CD14-positive monocyte (primary cell): ENCODE data around the gene RASA4B. TPM values are rescaled to one million over a fixed set of nuclear protein-coding genes. Genes with fewer than 3 reads are reported as not detected.
A peak's percentile ranks its signal among the peaks of the same experiment; 100 is the strongest.

Source experiments
- DNase-seq, 3 donors: peaks; one replicate each; pipeline ENCODE4 v3.0.0-alpha.2; 2011 to 2022
- H2AFZ ChIP-seq: 2 replicates; pipeline ENCODE4 v1.6.0; 2012; ENCODE audit warnings: mild to moderate bottlenecking, low read depth, low read length, inconsistent platforms; ENCODE audit not compliant: insufficient read depth, poor library complexity, severe bottlenecking
- H3K27ac ChIP-seq, 2 donors: 1 replicate in 1 of 2; 2 replicates in 1 of 2; pipeline ENCODE4 v1.5.1; 2012 to 2013; ENCODE audit warnings: low read length in 2 of 2, control low read depth in 1 of 2, inconsistent platforms in 1 of 2, low read depth in 1 of 2, mild to moderate bottlenecking in 1 of 2
- H3K27me3 ChIP-seq, 2 donors: one replicate each; pipeline versions ENCODE4 v1.6.0 to v1.6.1; 2011 to 2013; ENCODE audit warnings: low read length in 2 of 2; ENCODE audit not compliant: control insufficient read depth in 2 of 2, insufficient read depth in 2 of 2
- H3K36me3 ChIP-seq, 2 donors: replicated peaks in 1 of 2; 1 replicate in 1 of 2; 2 replicates in 1 of 2; pipeline versions ENCODE4 v1.5.1 to v1.6.1; 2012 to 2013; ENCODE audit warnings: low read length in 2 of 2, control low read depth in 1 of 2, inconsistent platforms in 1 of 2, mild to moderate bottlenecking in 1 of 2; ENCODE audit not compliant: insufficient read depth in 2 of 2, control insufficient read depth in 1 of 2
- H3K4me1 ChIP-seq, 2 donors: 1 replicate in 1 of 2; 2 replicates in 1 of 2; pipeline versions ENCODE4 v1.5.1 to v1.6.1; 2012 to 2013; ENCODE audit warnings: low read length in 2 of 2, control low read depth in 1 of 2, inconsistent platforms in 1 of 2, mild to moderate bottlenecking in 1 of 2, moderate library complexity in 1 of 2; ENCODE audit not compliant: insufficient read depth in 2 of 2, control insufficient read depth in 1 of 2
- H3K4me2 ChIP-seq: replicated peaks from 2 replicates; pipeline ENCODE3; 2012; ENCODE audit warnings: low read length, moderate library complexity, mild to moderate bottlenecking; ENCODE audit not compliant: poor library complexity, severe bottlenecking; ENCODE audit errors: extremely low read depth
- H3K4me3 ChIP-seq, 3 experiments: fragments of 200-600 bp in 1 of 3; sonication (generic) in 1 of 3; replicated peaks in 1 of 3; 1 replicate in 2 of 3; 2 replicates in 1 of 3; pipeline ENCODE4 v1.5.1; 2011 to 2013; ENCODE audit warnings: low read length in 3 of 3, mild to moderate bottlenecking in 3 of 3, control low read depth in 2 of 3, low read depth in 2 of 3, inconsistent platforms in 1 of 3, moderate library complexity in 1 of 3
- H3K79me2 ChIP-seq: 2 replicates; pipeline ENCODE4 v1.6.0; 2012; ENCODE audit warnings: mild to moderate bottlenecking, control low read depth, inconsistent platforms, low read length, moderate library complexity; ENCODE audit not compliant: insufficient read depth
- H3K9ac ChIP-seq: 2 replicates; pipeline ENCODE4 v1.6.0; 2017; ENCODE audit warnings: low read length, mild to moderate bottlenecking; ENCODE audit not compliant: insufficient read depth, poor library complexity, severe bottlenecking
- H3K9me3 ChIP-seq, 2 donors: replicated peaks in 1 of 2; 1 replicate in 1 of 2; 2 replicates in 1 of 2; pipeline versions ENCODE4 v1.5.1 to v1.6.1; 2012 to 2013; ENCODE audit warnings: low read length in 2 of 2, control low read depth in 1 of 2; ENCODE audit not compliant: control insufficient read depth in 1 of 2, insufficient read depth in 1 of 2
- H4K20me1 ChIP-seq: 2 replicates; pipeline ENCODE4 v1.6.0; 2012; ENCODE audit warnings: mild to moderate bottlenecking, low read length, control low read depth, moderate library complexity; ENCODE audit not compliant: insufficient read depth
- H3K27ac Mint-ChIP-seq, 7 donors: one replicate each; pipeline ENCODE4 v1.8.0; 2020; ENCODE audit warnings: mild to moderate bottlenecking in 7 of 7, mixed read lengths in 7 of 7, moderate library complexity in 6 of 7, inconsistent platforms in 2 of 7
- H3K27me3 Mint-ChIP-seq, 3 donors: one replicate each; pipeline ENCODE4 v1.8.0; 2021 to 2022; ENCODE audit warnings: low read depth in 3 of 3, mild to moderate bottlenecking in 3 of 3, mixed read lengths in 3 of 3, moderate library complexity in 3 of 3, inconsistent platforms in 1 of 3
- H3K36me3 Mint-ChIP-seq, 2 donors: one replicate each; pipeline ENCODE4 v1.8.0; 2020; ENCODE audit warnings: mixed read lengths in 2 of 2, inconsistent platforms in 1 of 2, mild to moderate bottlenecking in 1 of 2
- H3K4me1 Mint-ChIP-seq: one replicate; pipeline ENCODE4 v1.8.0; 2020; ENCODE audit warnings: mild to moderate bottlenecking, mixed read lengths
- H3K4me3 Mint-ChIP-seq, 2 donors: one replicate each; pipeline ENCODE4 v1.8.0; 2020; ENCODE audit warnings: mild to moderate bottlenecking in 2 of 2, mixed read lengths in 2 of 2, moderate library complexity in 1 of 2
- H3K9me3 Mint-ChIP-seq, 7 donors: one replicate each; pipeline ENCODE4 v1.8.0; 2020 to 2022; ENCODE audit warnings: mixed read lengths in 7 of 7, mild to moderate bottlenecking in 6 of 7, moderate library complexity in 6 of 7, inconsistent platforms in 2 of 7
- WGBS: methylation state at CpG from one replicate; pipeline ENCODE4 v1.1.5; 2013; ENCODE audit warnings: missing lambda C conversion rate; ENCODE audit not compliant: insufficient coverage; 5-methylcytosine and 5-hydroxymethylcytosine counted together
- intact Hi-C, 2 donors: fragments of 100-400 bp; cut with micrococcal nuclease; formaldehyde crosslinking; loops; one replicate each; pipeline versions ENCODE4 v1.15.0 to v1.15.1; 2023
- polyA plus RNA-seq, 3 donors: library from polyadenylated mRNA; depleted of rRNA in 1 of 3; unstranded in 2 of 3; stranded (reverse) in 1 of 3; fragments of 300-500 nt in 2 of 3; fragments of >200 nt in 1 of 3; fragmentation: Illumina TruSeq in 2 of 3; gene quantifications; 1 replicate in 2 of 3; 2 replicates in 1 of 3; pipeline ENCODE4 v1.2.3, GENCODE V29; 2012 to 2021
- TF ChIP-seq, protein P1 (sequence below): fragments of 200-600 bp; IDR thresholded peaks from one replicate; pipeline ENCODE4 v1.8.0; 2022; ENCODE audit warnings: antibody characterized with exemption, mild to moderate bottlenecking

The RASA4B gene
- polyA plus RNA-seq, 3 donors, result 6.3 to 24.1 (median 20.1) TPM

DNA sequence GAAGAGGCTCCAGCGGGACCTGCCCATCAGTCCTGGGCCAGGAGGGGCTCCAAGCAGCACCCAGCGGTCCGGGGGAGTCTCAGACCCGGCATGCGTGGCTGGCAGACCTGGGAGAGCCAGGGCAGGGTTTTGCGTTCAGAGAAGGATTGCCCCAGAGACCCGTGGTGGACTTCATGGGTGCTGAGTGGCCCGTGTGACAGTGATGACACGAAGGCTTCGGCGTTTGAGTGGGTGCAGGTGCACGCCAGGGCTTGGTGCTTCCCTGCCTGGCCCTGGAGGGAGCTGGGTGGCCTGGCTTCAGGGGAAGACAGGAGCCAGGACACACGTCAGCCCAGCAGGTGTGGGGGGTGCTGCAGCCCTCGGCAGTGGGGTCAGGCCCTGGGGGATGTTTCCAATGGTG is 70.3 kb downstream of the RASA4B start:
- intact Hi-C loops, result loop anchor here in 1 of 2 donors (5.0 kb wide), 1 partner anchor 35 kb away; no protein-coding TSS in a partner anchor
- no peak overlapping the region for H3K9ac ChIP-seq

DNA sequence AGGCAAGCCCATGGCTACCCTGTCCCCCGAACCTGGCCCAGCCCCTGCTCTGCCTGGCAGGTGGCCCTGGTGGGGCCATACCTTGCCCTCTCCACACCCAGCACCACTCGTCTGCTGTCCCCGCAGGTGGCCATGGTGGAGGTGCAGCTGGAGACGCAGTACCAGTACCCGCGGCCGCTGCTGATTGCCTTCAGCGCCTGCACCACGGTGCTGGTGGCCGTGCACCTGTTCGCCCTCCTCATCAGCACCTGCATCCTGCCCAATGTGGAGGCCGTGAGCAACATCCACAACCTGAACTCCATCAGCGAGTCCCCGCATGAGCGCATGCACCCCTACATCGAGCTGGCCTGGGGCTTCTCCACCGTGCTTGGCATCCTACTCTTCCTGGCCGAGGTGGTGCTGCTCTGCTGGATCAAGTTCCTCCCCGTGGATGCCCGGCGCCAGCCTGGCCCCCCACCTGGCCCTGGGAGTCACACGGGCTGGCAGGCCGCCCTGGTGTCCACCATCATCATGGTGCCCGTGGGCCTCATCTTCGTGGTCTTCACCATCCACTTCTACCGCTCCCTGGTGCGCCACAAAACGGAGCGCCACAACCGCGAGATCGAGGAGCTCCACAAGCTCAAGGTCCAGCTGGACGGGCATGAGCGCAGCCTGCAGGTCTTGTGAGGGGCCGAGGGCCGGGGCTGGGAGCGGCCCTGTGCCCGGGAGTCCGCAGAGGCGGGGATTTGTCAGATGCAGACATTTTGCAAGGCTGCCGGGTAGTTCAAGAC is 71.0 kb downstream of the RASA4B start:
- Mint-ChIP-seq H3K4me1 (peaks cover 4% of the 10 kb centered on the region), H3K36me3 (peaks cover 32 to 49% of the 10 kb centered on the region in 2 donors), H3K27ac (peak overlapping the region in 1 of 7 donors; percentile 30), H3K9me3 (peaks cover 0 to 3% (median 0%) of the 10 kb centered on the region in 7 donors), H3K27me3 (peaks cover 0 to 1% (median 1%) of the 10 kb centered on the region in 3 donors), H3K4me3 (no peak overlapping the region)
- Histone ChIP-seq H3K27me3 (no peaks in the 10 kb centered on the region), H3K9ac (no peak overlapping the region), H3K36me3 (peaks cover 27 to 44% of the 10 kb centered on the region in 2 donors), H3K4me1 (peaks cover 0 to 3% of the 10 kb centered on the region in 2 donors), H3K4me2 (no peak overlapping the region), H3K27ac (no peak overlapping the region), H3K9me3 (no peaks in the 10 kb centered on the region), H3K79me2 (no peaks in the 10 kb centered on the region), H4K20me1 (peaks cover 16% of the 10 kb centered on the region), H3K4me3 (no peak overlapping the region), H2AFZ (no peak overlapping the region)
- intact Hi-C loops, result loop anchor here in 1 of 2 donors (5.0 kb wide), 1 partner anchor 34 kb away; no protein-coding TSS in a partner anchor
- TF ChIP-seq, protein P1, sequence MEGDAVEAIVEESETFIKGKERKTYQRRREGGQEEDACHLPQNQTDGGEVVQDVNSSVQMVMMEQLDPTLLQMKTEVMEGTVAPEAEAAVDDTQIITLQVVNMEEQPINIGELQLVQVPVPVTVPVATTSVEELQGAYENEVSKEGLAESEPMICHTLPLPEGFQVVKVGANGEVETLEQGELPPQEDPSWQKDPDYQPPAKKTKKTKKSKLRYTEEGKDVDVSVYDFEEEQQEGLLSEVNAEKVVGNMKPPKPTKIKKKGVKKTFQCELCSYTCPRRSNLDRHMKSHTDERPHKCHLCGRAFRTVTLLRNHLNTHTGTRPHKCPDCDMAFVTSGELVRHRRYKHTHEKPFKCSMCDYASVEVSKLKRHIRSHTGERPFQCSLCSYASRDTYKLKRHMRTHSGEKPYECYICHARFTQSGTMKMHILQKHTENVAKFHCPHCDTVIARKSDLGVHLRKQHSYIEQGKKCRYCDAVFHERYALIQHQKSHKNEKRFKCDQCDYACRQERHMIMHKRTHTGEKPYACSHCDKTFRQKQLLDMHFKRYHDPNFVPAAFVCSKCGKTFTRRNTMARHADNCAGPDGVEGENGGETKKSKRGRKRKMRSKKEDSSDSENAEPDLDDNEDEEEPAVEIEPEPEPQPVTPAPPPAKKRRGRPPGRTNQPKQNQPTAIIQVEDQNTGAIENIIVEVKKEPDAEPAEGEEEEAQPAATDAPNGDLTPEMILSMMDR, result no peak
- 97% methylated on average over 40 of the region's 41 CpGs for WGBS
- DNase-seq, result no peak

More for the DNA sequence above, 70.3 kb downstream of the RASA4B start:
- Histone ChIP-seq H3K9me3 (no peaks in the 10 kb centered on the region), H3K79me2 (no peaks in the 10 kb centered on the region), H3K4me1 (peaks cover 0 to 3% of the 10 kb centered on the region in 2 donors), H3K27ac (no peak overlapping the region), H4K20me1 (peaks cover 16% of the 10 kb centered on the region), H3K4me2 (no peak overlapping the region), H3K36me3 (peaks cover 27 to 37% of the 10 kb centered on the region in 2 donors), H2AFZ (no peak overlapping the region), H3K4me3 (no peak overlapping the region), H3K27me3 (no peaks in the 10 kb centered on the region)
- no peak for DNase-seq
- peaks cover 0 to 1% (median 1%) of the 10 kb centered on the region in 3 donors for H3K27me3 Mint-ChIP-seq
- 93% methylated on average over 14 of the region's 14 CpGs for WGBS
- H3K4me3 Mint-ChIP-seq, result no peak overlapping the region
- peaks cover 0 to 3% (median 0%) of the 10 kb centered on the region in 7 donors for H3K9me3 Mint-ChIP-seq
- H3K36me3 Mint-ChIP-seq, result peaks cover 25 to 41% of the 10 kb centered on the region in 2 donors
- TF ChIP-seq, protein P1, result no peak
- H3K27ac Mint-ChIP-seq, result peak overlapping the region in 2 of 7 donors; percentile 41 to 46
- peaks cover 4% of the 10 kb centered on the region for H3K4me1 Mint-ChIP-seq
